CD14-positive monocyte (primary cell): ENCODE results near the gene CDH23. TPM values are rescaled to one million over a fixed set of nuclear protein-coding genes. Genes with fewer than 3 reads are reported as not detected.
A peak's percentile ranks its signal among the peaks of the same experiment; 100 is the strongest.

Experiments
- DNase-seq, 3 donors: peaks; one replicate each; pipeline ENCODE4 v3.0.0-alpha.2; 2011 to 2022
- H2AFZ ChIP-seq: 2 replicates; pipeline ENCODE4 v1.6.0; 2012; ENCODE audit warnings: mild to moderate bottlenecking, low read depth, low read length, inconsistent platforms; ENCODE audit not compliant: insufficient read depth, poor library complexity, severe bottlenecking
- H3K27ac ChIP-seq, 2 donors: 1 replicate in 1 of 2; 2 replicates in 1 of 2; pipeline ENCODE4 v1.5.1; 2012 to 2013; ENCODE audit warnings: low read length in 2 of 2, control low read depth in 1 of 2, inconsistent platforms in 1 of 2, low read depth in 1 of 2, mild to moderate bottlenecking in 1 of 2
- H3K27me3 ChIP-seq, 2 donors: one replicate each; pipeline versions ENCODE4 v1.6.0 to v1.6.1; 2011 to 2013; ENCODE audit warnings: low read length in 2 of 2; ENCODE audit not compliant: control insufficient read depth in 2 of 2, insufficient read depth in 2 of 2
- H3K36me3 ChIP-seq, 2 donors: replicated peaks in 1 of 2; 1 replicate in 1 of 2; 2 replicates in 1 of 2; pipeline versions ENCODE4 v1.5.1 to v1.6.1; 2012 to 2013; ENCODE audit warnings: low read length in 2 of 2, control low read depth in 1 of 2, inconsistent platforms in 1 of 2, mild to moderate bottlenecking in 1 of 2; ENCODE audit not compliant: insufficient read depth in 2 of 2, control insufficient read depth in 1 of 2
- H3K4me1 ChIP-seq, 2 donors: 1 replicate in 1 of 2; 2 replicates in 1 of 2; pipeline versions ENCODE4 v1.5.1 to v1.6.1; 2012 to 2013; ENCODE audit warnings: low read length in 2 of 2, control low read depth in 1 of 2, inconsistent platforms in 1 of 2, mild to moderate bottlenecking in 1 of 2, moderate library complexity in 1 of 2; ENCODE audit not compliant: insufficient read depth in 2 of 2, control insufficient read depth in 1 of 2
- H3K4me2 ChIP-seq: replicated peaks from 2 replicates; pipeline ENCODE3; 2012; ENCODE audit warnings: low read length, moderate library complexity, mild to moderate bottlenecking; ENCODE audit not compliant: poor library complexity, severe bottlenecking; ENCODE audit errors: extremely low read depth
- H3K4me3 ChIP-seq, 3 experiments: fragments of 200-600 bp in 1 of 3; sonication (generic) in 1 of 3; replicated peaks in 1 of 3; 1 replicate in 2 of 3; 2 replicates in 1 of 3; pipeline ENCODE4 v1.5.1; 2011 to 2013; ENCODE audit warnings: low read length in 3 of 3, mild to moderate bottlenecking in 3 of 3, control low read depth in 2 of 3, low read depth in 2 of 3, inconsistent platforms in 1 of 3, moderate library complexity in 1 of 3
- H3K79me2 ChIP-seq: 2 replicates; pipeline ENCODE4 v1.6.0; 2012; ENCODE audit warnings: mild to moderate bottlenecking, control low read depth, inconsistent platforms, low read length, moderate library complexity; ENCODE audit not compliant: insufficient read depth
- H3K9ac ChIP-seq: 2 replicates; pipeline ENCODE4 v1.6.0; 2017; ENCODE audit warnings: low read length, mild to moderate bottlenecking; ENCODE audit not compliant: insufficient read depth, poor library complexity, severe bottlenecking
- H3K9me3 ChIP-seq, 2 donors: replicated peaks in 1 of 2; 1 replicate in 1 of 2; 2 replicates in 1 of 2; pipeline versions ENCODE4 v1.5.1 to v1.6.1; 2012 to 2013; ENCODE audit warnings: low read length in 2 of 2, control low read depth in 1 of 2; ENCODE audit not compliant: control insufficient read depth in 1 of 2, insufficient read depth in 1 of 2
- H4K20me1 ChIP-seq: 2 replicates; pipeline ENCODE4 v1.6.0; 2012; ENCODE audit warnings: mild to moderate bottlenecking, low read length, control low read depth, moderate library complexity; ENCODE audit not compliant: insufficient read depth
- H3K27ac Mint-ChIP-seq, 7 donors: one replicate each; pipeline ENCODE4 v1.8.0; 2020; ENCODE audit warnings: mild to moderate bottlenecking in 7 of 7, mixed read lengths in 7 of 7, moderate library complexity in 6 of 7, inconsistent platforms in 2 of 7
- H3K27me3 Mint-ChIP-seq, 3 donors: one replicate each; pipeline ENCODE4 v1.8.0; 2021 to 2022; ENCODE audit warnings: low read depth in 3 of 3, mild to moderate bottlenecking in 3 of 3, mixed read lengths in 3 of 3, moderate library complexity in 3 of 3, inconsistent platforms in 1 of 3
- H3K36me3 Mint-ChIP-seq, 2 donors: one replicate each; pipeline ENCODE4 v1.8.0; 2020; ENCODE audit warnings: mixed read lengths in 2 of 2, inconsistent platforms in 1 of 2, mild to moderate bottlenecking in 1 of 2
- H3K4me1 Mint-ChIP-seq: one replicate; pipeline ENCODE4 v1.8.0; 2020; ENCODE audit warnings: mild to moderate bottlenecking, mixed read lengths
- H3K4me3 Mint-ChIP-seq, 2 donors: one replicate each; pipeline ENCODE4 v1.8.0; 2020; ENCODE audit warnings: mild to moderate bottlenecking in 2 of 2, mixed read lengths in 2 of 2, moderate library complexity in 1 of 2
- H3K9me3 Mint-ChIP-seq, 7 donors: one replicate each; pipeline ENCODE4 v1.8.0; 2020 to 2022; ENCODE audit warnings: mixed read lengths in 7 of 7, mild to moderate bottlenecking in 6 of 7, moderate library complexity in 6 of 7, inconsistent platforms in 2 of 7
- CTCF ChIP-seq: fragments of 200-600 bp; IDR thresholded peaks from one replicate; pipeline ENCODE4 v1.8.0; 2022; ENCODE audit warnings: antibody characterized with exemption, mild to moderate bottlenecking
- WGBS: methylation state at CpG from one replicate; pipeline ENCODE4 v1.1.5; 2013; ENCODE audit warnings: missing lambda C conversion rate; ENCODE audit not compliant: insufficient coverage; 5-methylcytosine and 5-hydroxymethylcytosine counted together
- intact Hi-C, 2 donors: fragments of 100-400 bp; cut with micrococcal nuclease; formaldehyde crosslinking; loops; one replicate each; pipeline versions ENCODE4 v1.15.0 to v1.15.1; 2023
- polyA plus RNA-seq, 3 donors: library from polyadenylated mRNA; depleted of rRNA in 1 of 3; unstranded in 2 of 3; stranded (reverse) in 1 of 3; fragments of 300-500 nt in 2 of 3; fragments of >200 nt in 1 of 3; fragmentation: Illumina TruSeq in 2 of 3; gene quantifications; 1 replicate in 2 of 3; 2 replicates in 1 of 3; pipeline ENCODE4 v1.2.3, GENCODE V29; 2012 to 2021

The CDH23 gene
- polyA plus RNA-seq, 3 donors: 8.2 to 36.2 (median 10.5) TPM

- Mint-ChIP-seq H3K9me3 (peaks cover 0 to 2% (median 0%) of the 10 kb centered on the region in 7 donors), H3K27ac (peak overlapping the region; percentile 91 to 96 (median 95)), H3K4me1 (peaks cover 97% of the 10 kb centered on the region), H3K27me3 (peaks cover 0 to 2% (median 0%) of the 10 kb centered on the region in 3 donors), H3K36me3 (peaks cover 77 to 92% of the 10 kb centered on the region in 2 donors), H3K4me3 (peak overlapping the region; percentile 56 to 81)
- Histone ChIP-seq H4K20me1 (peaks cover 91% of the 10 kb centered on the region), H3K79me2 (peaks cover 68% of the 10 kb centered on the region), H3K4me3 (peak overlapping the region in 1 of 3 experiments; percentile 64), H3K27ac (peak overlapping the region; percentile 82 to 83), H3K4me1 (peaks cover 100% of the 10 kb centered on the region in 2 donors), H3K27me3 (no peaks in the 10 kb centered on the region), H3K9me3 (no peaks in the 10 kb centered on the region), H3K36me3 (peaks cover 75 to 85% of the 10 kb centered on the region in 2 donors), H3K9ac (no peak overlapping the region), H2AFZ (no peak overlapping the region), H3K4me2 (peak overlapping the region; percentile 58)
- no peak for TF ChIP-seq CTCF
- 73% methylated on average over 8 of the region's 15 CpGs for WGBS
- DNase-seq: peak; percentile 95 to 98 (median 97)
- intact Hi-C loops: loop anchor here (2.0 to 5.0 kb wide), 2 partner anchors 17 to 134 kb away; no protein-coding TSS in a partner anchor
These were observed 356.6 kb downstream of the CDH23 start for GRCh38 chr10:71753091-71753959.

GRCh38 chr10:71753960-71754505 is 357.3 kb downstream of the CDH23 start:
- Histone ChIP-seq H3K9ac (no peak overlapping the region), H3K79me2 (peaks cover 75% of the 10 kb centered on the region), H2AFZ (no peak overlapping the region), H4K20me1 (peaks cover 94% of the 10 kb centered on the region), H3K9me3 (no peaks in the 10 kb centered on the region), H3K27me3 (no peaks in the 10 kb centered on the region), H3K36me3 (peaks cover 82 to 92% of the 10 kb centered on the region in 2 donors), H3K4me3 (peak overlapping the region in 1 of 3 experiments; percentile 64), H3K4me2 (peak overlapping the region; percentile 58), H3K4me1 (peaks cover 100% of the 10 kb centered on the region in 2 donors), H3K27ac (peak overlapping the region; percentile 82 to 83)
- Mint-ChIP-seq H3K27me3 (no peaks in the 10 kb centered on the region), H3K9me3 (peaks cover 0 to 2% (median 0%) of the 10 kb centered on the region in 7 donors), H3K36me3 (peaks cover 78 to 92% of the 10 kb centered on the region in 2 donors), H3K4me1 (peaks cover 97% of the 10 kb centered on the region), H3K27ac (peak overlapping the region; percentile 91 to 96 (median 95)), H3K4me3 (peak overlapping the region in 1 of 2 donors; percentile 46)
- intact Hi-C loops: loop anchor here (2.0 to 5.0 kb wide), 2 partner anchors 17 to 133 kb away; no protein-coding TSS in a partner anchor
- TF ChIP-seq CTCF: no peak
- 3% methylated on average over 4 of the region's 8 CpGs for WGBS
- no peak for DNase-seq
